HepG2 (cell line): Measurements from ENCODE around the gene CIITA.

Experiments
- MTF1 ChIP-seq: sonication (generic); formaldehyde crosslinking; IDR thresholded peaks from 2 replicates; pipeline ENCODE4 v1.5.0; 2020; ENCODE audit warnings: missing genetic modification reagents
- ZBTB21 ChIP-seq: sonication (generic); formaldehyde crosslinking; IDR thresholded peaks from 2 replicates; pipeline ENCODE4 v1.4.0; 2020; ENCODE audit warnings: missing genetic modification reagents
- ZBTB8A ChIP-seq: sonication (generic); formaldehyde crosslinking; IDR thresholded peaks from 2 replicates; pipeline ENCODE4 v1.4.0; 2020; ENCODE audit warnings: mild to moderate bottlenecking, low read depth, missing genetic modification reagents, borderline replicate concordance
- ZNF3 ChIP-seq: IDR thresholded peaks from 2 replicates; pipeline ENCODE4 v1.7.0; 2017; ENCODE audit warnings: inconsistent platforms
- ZNF816 ChIP-seq: sonication (generic); formaldehyde crosslinking; IDR thresholded peaks from 2 replicates; pipeline ENCODE4 v1.8.0; 2022; ENCODE audit warnings: missing genetic modification reagents, mild to moderate bottlenecking, borderline replicate concordance
- TF ChIP-seq, protein P1 (sequence below): sonication (generic); formaldehyde crosslinking; IDR thresholded peaks from 2 replicates; pipeline ENCODE4 v1.5.0; 2020; ENCODE audit warnings: mild to moderate bottlenecking, missing genetic modification reagents, moderate library complexity

DNA sequence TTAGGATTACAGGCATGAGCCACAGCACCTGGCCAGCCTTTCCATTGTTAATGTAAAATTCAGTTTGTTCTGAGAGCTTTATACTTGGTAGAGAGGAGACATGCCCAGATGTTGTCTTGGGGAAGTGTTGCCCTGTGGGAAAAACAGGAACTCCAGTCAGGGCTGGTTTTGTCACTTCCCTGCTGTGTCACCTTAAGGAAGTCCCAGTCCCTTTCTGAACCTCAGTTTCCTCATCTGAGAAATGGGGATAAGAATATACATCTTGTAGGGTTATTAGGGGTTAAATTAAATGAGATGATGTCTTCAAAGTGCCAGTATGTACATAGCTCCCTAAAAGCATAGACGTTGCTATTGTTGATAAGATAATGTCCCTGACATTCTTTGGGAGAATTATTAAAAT, 92.6 kb downstream of the CIITA start:
- TF ChIP-seq ZNF816 (CRISPR knock-in tag) (no peak), ZBTB8A (no peak), ZNF3 (CRISPR knock-in tag) (no peak), MTF1 (CRISPR knock-in tag) (no peak), ZBTB21 (CRISPR knock-in tag) (no peak)
- TF ChIP-seq, protein P1, sequence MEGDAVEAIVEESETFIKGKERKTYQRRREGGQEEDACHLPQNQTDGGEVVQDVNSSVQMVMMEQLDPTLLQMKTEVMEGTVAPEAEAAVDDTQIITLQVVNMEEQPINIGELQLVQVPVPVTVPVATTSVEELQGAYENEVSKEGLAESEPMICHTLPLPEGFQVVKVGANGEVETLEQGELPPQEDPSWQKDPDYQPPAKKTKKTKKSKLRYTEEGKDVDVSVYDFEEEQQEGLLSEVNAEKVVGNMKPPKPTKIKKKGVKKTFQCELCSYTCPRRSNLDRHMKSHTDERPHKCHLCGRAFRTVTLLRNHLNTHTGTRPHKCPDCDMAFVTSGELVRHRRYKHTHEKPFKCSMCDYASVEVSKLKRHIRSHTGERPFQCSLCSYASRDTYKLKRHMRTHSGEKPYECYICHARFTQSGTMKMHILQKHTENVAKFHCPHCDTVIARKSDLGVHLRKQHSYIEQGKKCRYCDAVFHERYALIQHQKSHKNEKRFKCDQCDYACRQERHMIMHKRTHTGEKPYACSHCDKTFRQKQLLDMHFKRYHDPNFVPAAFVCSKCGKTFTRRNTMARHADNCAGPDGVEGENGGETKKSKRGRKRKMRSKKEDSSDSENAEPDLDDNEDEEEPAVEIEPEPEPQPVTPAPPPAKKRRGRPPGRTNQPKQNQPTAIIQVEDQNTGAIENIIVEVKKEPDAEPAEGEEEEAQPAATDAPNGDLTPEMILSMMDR, result no peak
